Astrocyte of the hippocampus (primary cell): ENCODE measurements around the gene P2RY2.

Source experiments
- DNase-seq: peaks from one replicate; pipeline ENCODE4 v3.0.0; 2011; ENCODE audit warnings: low read depth, low spot score

The P2RY2 gene

GRCh38 chr11:73283276-73284000 lies 65.4 kb downstream of the P2RY2 start:
- no peak for DNase-seq

- no peak for DNase-seq
Measured at GRCh38 chr11:73284106-73284505, 66.0 kb downstream of the P2RY2 start.

DNA sequence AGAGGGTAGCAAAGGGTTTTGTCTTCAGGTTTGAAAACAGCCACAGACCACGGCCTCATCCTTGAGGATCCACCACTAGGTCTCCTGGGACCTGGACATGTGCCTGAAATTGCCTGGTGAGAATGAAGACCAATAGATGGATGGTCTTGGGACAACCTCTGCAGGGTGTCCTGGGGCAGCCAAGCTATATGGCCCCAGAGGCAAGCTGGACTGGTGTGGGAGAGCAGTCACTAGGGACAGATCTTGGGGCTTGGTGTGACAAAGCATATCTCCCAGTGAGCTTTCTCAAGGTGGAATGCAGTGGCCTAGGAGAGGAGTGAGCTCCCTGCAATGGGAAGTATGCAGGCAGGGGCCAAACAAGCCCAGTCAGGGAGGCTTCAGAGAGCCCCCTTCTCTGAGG lies 67.6 kb downstream of the P2RY2 start:
- DNase-seq: no peak
